LNCAP (cell line): Measurements from ENCODE around the gene RAB22A.

Experiments used
- CTCF ChIP-seq: fragments of 450-650 bp; IDR thresholded peaks from 2 replicates; pipeline ENCODE4 v1.5.1; 2017; ENCODE audit warnings: mild to moderate bottlenecking

Gene RAB22A

GRCh38 chr20:58382096-58382495 is 72.6 kb downstream of the RAB22A start:
- no peak for TF ChIP-seq CTCF

- TF ChIP-seq CTCF = no peak
Observed at GRCh38 chr20:58384821-58385220, 75.3 kb downstream of the RAB22A start.

GRCh38 chr20:58388028-58388601 is 78.6 kb downstream of the RAB22A start:
- no peak for TF ChIP-seq CTCF

GRCh38 chr20:58388882-58389323 is 79.4 kb downstream of the RAB22A start, which contains the start of gene VAPB:
Gene VAPB, plus strand, starts transcription at chr20:58389229. Its CDS starts 231 bp downstream, at chr20:58389460.
- no peak for TF ChIP-seq CTCF

- no peak for TF ChIP-seq CTCF
Observed at GRCh38 chr20:58389324-58389967, 79.9 kb downstream of the RAB22A start.

- TF ChIP-seq CTCF = no peak
Observed at GRCh38 chr20:58389968-58390658, 80.6 kb downstream of the RAB22A start.

GRCh38 chr20:58390659-58391035 is 81.1 kb downstream of the RAB22A start:
- TF ChIP-seq CTCF = no peak
